Mononuclear cell (primary cell): Measurements from ENCODE around the gene CD300LB. TPM values are rescaled to one million over a fixed set of nuclear protein-coding genes. Genes with fewer than 3 reads are reported as not detected.

Experiments used
- H3K27me3 ChIP-seq: 2 replicates; pipeline ENCODE4 v1.6.0; 2011; ENCODE audit warnings: low read length, control low read depth; ENCODE audit not compliant: insufficient read depth
- H3K4me1 ChIP-seq: 2 replicates; pipeline ENCODE4 v1.5.1; 2011; ENCODE audit warnings: mild to moderate bottlenecking, low read length, control low read depth; ENCODE audit not compliant: insufficient read depth
- H3K4me3 ChIP-seq: 2 replicates; pipeline ENCODE4 v1.5.1; 2011; ENCODE audit warnings: mild to moderate bottlenecking, low read length, moderate library complexity
- H3K9me3 ChIP-seq: 2 replicates; pipeline ENCODE4 v1.5.1; 2011; ENCODE audit warnings: low read depth, mild to moderate bottlenecking, control low read depth, low read length
- total RNA-seq: library from RNA; depleted of rRNA; stranded (reverse); fragments of >200 nt; gene quantifications from one replicate; pipeline ENCODE4 v1.2.3, GENCODE V29; 2012

The CD300LB gene
- total RNA-seq, 1 donor: 44.3 TPM

DNA sequence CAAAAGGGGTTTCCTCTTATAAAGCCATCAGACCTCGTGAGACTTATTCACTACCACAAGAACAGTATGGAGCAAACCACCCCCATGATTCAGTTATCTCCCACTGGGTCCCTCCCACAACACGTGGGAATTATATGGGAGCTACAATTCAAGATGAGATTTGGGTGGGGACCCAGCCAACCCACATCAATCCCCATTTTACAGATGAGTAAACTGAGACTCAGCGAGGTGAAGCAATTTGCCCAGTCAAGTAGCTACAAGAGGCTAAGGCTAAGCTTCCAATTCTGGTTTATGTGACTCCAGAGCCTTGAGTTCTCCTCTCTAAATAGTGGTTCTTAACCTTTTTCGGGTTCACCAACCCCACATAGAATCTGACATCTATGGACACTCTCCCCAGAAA is 56.1 kb downstream of the CD300LB start:
- H3K4me1 ChIP-seq: peaks cover 68% of the 10 kb centered on the region

DNA sequence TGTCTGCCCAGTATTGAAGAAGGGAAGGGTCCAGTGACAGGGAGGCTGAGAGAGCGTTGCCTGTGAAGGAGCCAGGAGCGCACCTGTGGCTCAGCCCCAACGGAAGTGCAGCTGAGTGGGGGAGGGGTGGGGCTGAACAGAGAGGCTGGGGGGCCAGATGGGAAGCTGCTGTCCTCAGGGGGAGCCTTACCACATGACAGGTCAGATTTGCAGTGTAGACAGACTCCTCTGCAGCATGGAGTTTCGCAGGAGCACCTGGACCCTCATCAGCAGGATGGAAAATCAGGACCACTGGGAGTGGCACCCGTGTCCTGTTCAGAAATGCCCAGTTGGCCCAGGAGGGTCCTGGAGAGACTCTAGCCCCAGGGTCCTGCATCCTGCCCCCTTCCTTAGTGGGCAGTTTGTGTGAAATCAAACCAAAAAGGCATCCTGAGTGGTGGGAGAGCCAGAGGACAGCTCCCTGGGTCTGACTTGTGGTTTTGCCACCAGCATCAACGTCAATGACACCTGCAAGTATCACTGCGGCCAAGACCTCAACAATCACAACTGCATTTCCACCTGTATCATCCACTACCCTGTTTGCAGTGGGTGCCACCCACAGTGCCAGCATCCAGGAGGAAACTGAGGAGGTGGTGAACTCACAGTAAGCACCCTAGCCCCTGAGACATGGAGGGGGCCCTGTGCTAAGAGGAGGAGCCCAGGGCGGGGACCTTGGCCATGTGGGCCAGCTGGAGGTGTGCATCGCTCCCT is 57.1 kb downstream of the CD300LB start:
- Histone ChIP-seq H3K4me1 (peaks cover 68% of the 10 kb centered on the region), H3K9me3 (no peaks in the 10 kb centered on the region), H3K4me3 (no peak overlapping the region), H3K27me3 (no peaks in the 10 kb centered on the region)

More for the DNA sequence above, 56.1 kb downstream of the CD300LB start:
- no peaks in the 10 kb centered on the region for H3K27me3 ChIP-seq
- H3K4me3 ChIP-seq: no peak overlapping the region
- no peaks in the 10 kb centered on the region for H3K9me3 ChIP-seq

DNA sequence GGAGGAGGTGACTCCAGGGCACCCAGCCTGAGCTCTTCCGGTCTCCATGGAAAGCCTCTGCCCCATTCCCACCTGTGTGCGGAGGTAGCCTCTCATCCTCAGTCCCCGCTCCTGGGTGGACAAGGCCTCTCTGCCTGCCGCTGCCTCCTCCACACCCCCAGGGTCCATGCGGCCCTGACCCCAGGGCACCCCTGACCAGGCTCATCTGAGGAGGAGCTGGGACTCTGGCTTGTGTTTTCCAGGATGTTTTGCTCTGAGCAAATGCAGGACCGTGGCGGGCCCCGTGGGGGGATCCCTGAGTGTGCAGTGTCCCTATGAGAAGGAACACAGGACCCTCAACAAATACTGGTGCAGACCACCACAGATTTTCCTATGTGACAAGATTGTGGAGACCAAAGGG is 58.0 kb downstream of the CD300LB start:
- no peaks in the 10 kb centered on the region for H3K9me3 ChIP-seq
- peaks cover 68% of the 10 kb centered on the region for H3K4me1 ChIP-seq
- no peaks in the 10 kb centered on the region for H3K27me3 ChIP-seq
- H3K4me3 ChIP-seq: no peak overlapping the region

DNA sequence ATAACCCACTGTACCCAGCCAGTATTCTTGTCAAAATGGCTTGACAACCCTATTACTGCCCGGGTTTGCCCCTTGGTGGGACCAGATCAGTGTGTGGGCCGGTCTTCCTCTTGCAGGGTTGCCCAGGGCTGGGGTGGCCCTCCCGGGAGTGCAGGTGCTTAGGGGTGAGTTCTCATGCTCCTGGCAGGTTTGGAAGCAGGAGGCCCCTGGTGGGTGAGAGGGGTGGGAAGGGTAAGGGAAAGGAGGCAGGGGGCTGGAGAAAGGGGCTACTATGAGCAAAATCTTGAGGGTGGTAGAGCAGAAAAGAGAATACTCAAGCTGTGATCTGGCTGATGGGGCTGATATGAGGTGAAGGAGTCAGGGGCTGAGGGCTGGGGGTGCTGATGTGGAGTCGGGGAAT is 58.4 kb downstream of the CD300LB start:
- H3K9me3 ChIP-seq: no peaks in the 10 kb centered on the region
- H3K4me3 ChIP-seq: no peak overlapping the region
- H3K27me3 ChIP-seq: no peaks in the 10 kb centered on the region
- peaks cover 67% of the 10 kb centered on the region for H3K4me1 ChIP-seq

- peaks cover 64% of the 10 kb centered on the region for H3K4me1 ChIP-seq
These were observed 59.9 kb downstream of the CD300LB start for GRCh38 chr17:74471341-74471740.

More at GRCh38 chr17:74471341-74471740, 59.9 kb downstream of the CD300LB start:
- Histone ChIP-seq H3K9me3 (no peaks in the 10 kb centered on the region), H3K4me3 (no peak overlapping the region), H3K27me3 (no peaks in the 10 kb centered on the region)

Other genes starting within 250 kb of the CD300LB start
- 1.2 TPM for gene KIF19, start 205.2 kb downstream of the CD300LB start, total RNA-seq
- gene BTBD17, start 169.6 kb downstream of the CD300LB start, total RNA-seq: not detected
- gene GPR142, start 164.0 kb downstream of the CD300LB start, total RNA-seq: not detected
- 0.31 TPM for gene GPRC5C, start 99.4 kb downstream of the CD300LB start, total RNA-seq
- gene CD300A, start 64.8 kb downstream of the CD300LB start, total RNA-seq: 20.8 TPM
- gene CD300C, start 14.6 kb upstream of the CD300LB start, total RNA-seq: 10.9 TPM
- gene CD300H, start 36.0 kb upstream of the CD300LB start, total RNA-seq: 0.73 TPM
- gene CD300LD, start 60.8 kb upstream of the CD300LB start, total RNA-seq: 0.73 TPM
- gene CD300E, start 92.3 kb upstream of the CD300LB start, total RNA-seq: 64.4 TPM
- 20.5 TPM for gene CD300LF, start 181.4 kb upstream of the CD300LB start, total RNA-seq
- 21.8 TPM for gene RAB37, start 205.8 kb upstream of the CD300LB start, total RNA-seq
- gene NHERF1, start 217.2 kb upstream of the CD300LB start, total RNA-seq: 62.9 TPM
- 14.9 TPM for gene NAT9, start 244.9 kb upstream of the CD300LB start, total RNA-seq